DND-41 (cell line): ENCODE results near the gene SEC22A.

Experiments
- ATAC-seq: fragments of 200-7000 bp; cut with Tn5 transposase; 3 replicates; pipeline ENCODE4 v1.9.1; 2021; ENCODE audit warnings: low read depth; ENCODE audit not compliant: insufficient read depth
- DNase-seq: peaks from one replicate; pipeline ENCODE4 v3.0.0-alpha.2; 2020
- H2AFZ ChIP-seq: 2 replicates; pipeline ENCODE4 v1.6.0; 2012; ENCODE audit warnings: low read depth, low read length
- H3K27ac ChIP-seq: 2 replicates; pipeline ENCODE4 v1.5.1; 2012; ENCODE audit warnings: low read length, inconsistent platforms
- H3K27me3 ChIP-seq: fragments of 200-600 bp; sonication (generic); 2 replicates; pipeline ENCODE4 v1.6.0; 2012; ENCODE audit warnings: low read length, mild to moderate bottlenecking, inconsistent platforms; ENCODE audit not compliant: insufficient read depth, poor library complexity
- H3K36me3 ChIP-seq: 2 replicates; pipeline ENCODE4 v1.5.1; 2012; ENCODE audit warnings: low read length, inconsistent platforms; ENCODE audit not compliant: insufficient read depth
- H3K4me1 ChIP-seq: 2 replicates; pipeline ENCODE4 v1.5.1; 2012; ENCODE audit warnings: mild to moderate bottlenecking, low read length; ENCODE audit not compliant: insufficient read depth
- H3K4me2 ChIP-seq: 2 replicates; pipeline ENCODE4 v1.6.0; 2012; ENCODE audit warnings: mild to moderate bottlenecking, moderate library complexity, low read length, inconsistent platforms; ENCODE audit not compliant: insufficient read depth
- H3K4me3 ChIP-seq, 2 experiments: fragments of 200-600 bp in 1 of 2; shearing (Covaris generic) in 1 of 2; 2 replicates each; pipeline ENCODE4 v1.5.1; 2012 to 2016; ENCODE audit warnings: inconsistent platforms in 2 of 2, low read length in 2 of 2, mild to moderate bottlenecking in 2 of 2, low read depth in 1 of 2, moderate library complexity in 1 of 2
- H3K79me2 ChIP-seq: 2 replicates; pipeline ENCODE4 v1.6.0; 2012; ENCODE audit warnings: low read length, inconsistent platforms; ENCODE audit not compliant: insufficient read depth
- H3K9ac ChIP-seq: 2 replicates; pipeline ENCODE4 v1.6.0; 2012; ENCODE audit warnings: low read depth, mild to moderate bottlenecking, inconsistent platforms, low read length, moderate library complexity
- H3K9me3 ChIP-seq: 2 replicates; pipeline ENCODE4 v1.5.1; 2012; ENCODE audit warnings: low read length, moderate library complexity, mild to moderate bottlenecking, inconsistent platforms; ENCODE audit not compliant: insufficient read depth, severe bottlenecking
- H4K20me1 ChIP-seq: 2 replicates; pipeline ENCODE4 v1.6.0; 2012; ENCODE audit warnings: low read length; ENCODE audit not compliant: insufficient read depth
- CTCF ChIP-seq: IDR thresholded peaks from 2 replicates; pipeline ENCODE4 v1.5.1; 2012; ENCODE audit warnings: borderline replicate concordance, low read length, moderate library complexity, mild to moderate bottlenecking; ENCODE audit not compliant: poor library complexity, severe bottlenecking; ENCODE audit errors: extremely low read depth
- EZH2 ChIP-seq: IDR thresholded peaks from 3 replicates; pipeline ENCODE4 v1.6.1; 2012; ENCODE audit warnings: borderline replicate concordance, low read depth, mild to moderate bottlenecking, moderate library complexity, low read length, inconsistent platforms; ENCODE audit not compliant: severe bottlenecking

SEC22A gene

GRCh38 chr3:123300583-123300982, 98.8 kb downstream of the SEC22A start:
- no peak for DNase-seq
- TF ChIP-seq CTCF = no peak
- TF ChIP-seq EZH2 = no peak
- H3K36me3 ChIP-seq = no peaks in the 10 kb centered on the region
- H3K79me2 ChIP-seq = no peaks in the 10 kb centered on the region
- no peaks in the 10 kb centered on the region for H3K9me3 ChIP-seq
- no peak for ATAC-seq
- H3K4me2 ChIP-seq = no peak overlapping the region
- H3K9ac ChIP-seq = no peak overlapping the region
- H3K27ac ChIP-seq = no peak overlapping the region
- peaks cover 3% of the 10 kb centered on the region; the same call in 1 of the 2 replicates for H4K20me1 ChIP-seq
- H3K4me3 ChIP-seq = no peak overlapping the region
- H3K27me3 ChIP-seq = peaks cover 6% of the 10 kb centered on the region
- no peaks in the 10 kb centered on the region for H3K4me1 ChIP-seq
- no peak overlapping the region for H2AFZ ChIP-seq

- no peak overlapping the region for H3K9ac ChIP-seq
- no peak for TF ChIP-seq EZH2
- no peak for TF ChIP-seq CTCF
- H2AFZ ChIP-seq = no peak overlapping the region
- H3K36me3 ChIP-seq = no peaks in the 10 kb centered on the region
- DNase-seq = no peak
- no peak overlapping the region for H3K4me2 ChIP-seq
- peaks cover 3% of the 10 kb centered on the region for H4K20me1 ChIP-seq
- no peaks in the 10 kb centered on the region for H3K4me1 ChIP-seq
- no peaks in the 10 kb centered on the region for H3K79me2 ChIP-seq
- no peaks in the 10 kb centered on the region for H3K9me3 ChIP-seq
- H3K27ac ChIP-seq = no peak overlapping the region
- no peak for ATAC-seq
- H3K4me3 ChIP-seq = no peak overlapping the region
- H3K27me3 ChIP-seq = peaks cover 7% of the 10 kb centered on the region
These were observed 99.8 kb downstream of the SEC22A start for GRCh38 chr3:123301331-123302184.

- Histone ChIP-seq H3K9ac (no peak overlapping the region), H3K27me3 (peaks cover 4% of the 10 kb centered on the region), H3K4me2 (no peak overlapping the region), H3K9me3 (no peaks in the 10 kb centered on the region), H3K36me3 (no peaks in the 10 kb centered on the region), H3K4me1 (no peaks in the 10 kb centered on the region), H3K27ac (no peak overlapping the region), H3K4me3 (no peak overlapping the region), H3K79me2 (no peaks in the 10 kb centered on the region), H4K20me1 (peaks cover 3% of the 10 kb centered on the region), H2AFZ (no peak overlapping the region)
- ATAC-seq (no peak), DNase-seq (no peak)
- TF ChIP-seq CTCF = no peak
- TF ChIP-seq EZH2 = no peak
These were observed 101.2 kb downstream of the SEC22A start for GRCh38 chr3:123302961-123303360.
